ENCODE results near the gene LGALS7B. TPM values are rescaled to one million over a fixed set of nuclear protein-coding genes. Genes with fewer than 3 reads are reported as not detected.

Gene LGALS7B
- total and polyA plus RNA-seq, 2 donors (not counting 1 experiment from before 2014, with no cell fraction given): not detected

GRCh38 chr19:38834104-38834490, 45.1 kb downstream of the LGALS7B start:
- H3K27ac ChIP-seq (ENCODE audit: low read length in 2 of 2): no peak overlapping the region
- H3K36me3 ChIP-seq (replicated peaks in 1 of 2; ENCODE audit: control extremely low read depth in 1 of 2, control insufficient read depth in 1 of 2, extremely low read depth in 1 of 2, insufficient read depth in 2 of 2, low read length in 1 of 2): peaks cover 11 to 39% of the 10 kb centered on the region in 2 experiments
- peaks cover 10 to 18% of the 10 kb centered on the region in 2 donors for H3K4me1 ChIP-seq (ENCODE audit: control insufficient read depth in 2 of 2, insufficient read depth in 2 of 2, low read length in 2 of 2)
- TF ChIP-seq CTCF (IDR thresholded peaks at IDR 0.05) (no peak), EZH2 (IDR thresholded peaks at IDR 0.05; ENCODE audit: borderline replicate concordance, insufficient read depth, low read depth, low read length, poor library complexity, severe bottlenecking) (no peak)
- ATAC-seq (ENCODE audit: low read depth) (no peak), DNase-seq (no peak)
- no peaks in the 10 kb centered on the region for H3K27me3 ChIP-seq (replicated peaks in 1 of 4; ENCODE audit: control extremely low read depth in 1 of 4, control insufficient read depth in 3 of 4, insufficient read depth in 4 of 4, low read length in 3 of 4)
- no peak overlapping the region for H3K27ac Mint-ChIP-seq
- no CpG with 5 or more reads among the region's 4 CpGs for WGBS (ENCODE audit: insufficient coverage)
- H3K79me2 ChIP-seq (ENCODE audit: control insufficient read depth, insufficient read depth, low read length): peaks cover 38% of the 10 kb centered on the region
- no peak overlapping the region for H3K4me2 ChIP-seq (replicated peaks; ENCODE audit: low read depth, low read length, poor library complexity, severe bottlenecking)
- peaks cover 27% of the 10 kb centered on the region for H4K20me1 ChIP-seq (ENCODE audit: control insufficient read depth, insufficient read depth, low read length, poor library complexity, severe bottlenecking)
- no peaks in the 10 kb centered on the region for H3K27me3 Mint-ChIP-seq
- H3K9me3 Mint-ChIP-seq (ENCODE audit: insufficient read depth): no peaks in the 10 kb centered on the region
- peaks cover 23% of the 10 kb centered on the region for H3K4me1 Mint-ChIP-seq
- CTCF ChIA-PET: interaction anchor here (1.1 to 2.8 kb wide), 3 partner anchors 34 to 53 kb away, joined by 3 to 11 read pairs (median 7); no protein-coding TSS in a partner anchor
- POLR2A ChIA-PET: interaction anchor here (1.0 kb wide), 1 partner anchor 30 kb away, joined by 3 read pairs; no protein-coding TSS in a partner anchor
- no peak overlapping the region for H2AFZ ChIP-seq (ENCODE audit: insufficient read depth, low read depth, low read length, poor library complexity, severe bottlenecking)
- H3K4me3 ChIP-seq (ENCODE audit: control extremely low read depth in 1 of 5, extremely low read depth in 1 of 5, insufficient read depth in 1 of 5, low read depth in 2 of 5, low read length in 4 of 5): no peak overlapping the region
- no peak overlapping the region for H3K4me3 Mint-ChIP-seq
- intact Hi-C loops (cut with micrococcal nuclease): loop anchor here (5.0 kb wide), 1 partner anchor 102 kb away; no protein-coding TSS in a partner anchor
- H3K9ac ChIP-seq (ENCODE audit: low read length): no peak overlapping the region
- H3K9me3 ChIP-seq (ENCODE audit: control extremely low read depth in 1 of 3, control insufficient read depth in 2 of 3, insufficient read depth in 1 of 3, low read length in 2 of 3): no peaks in the 10 kb centered on the region

DNA sequence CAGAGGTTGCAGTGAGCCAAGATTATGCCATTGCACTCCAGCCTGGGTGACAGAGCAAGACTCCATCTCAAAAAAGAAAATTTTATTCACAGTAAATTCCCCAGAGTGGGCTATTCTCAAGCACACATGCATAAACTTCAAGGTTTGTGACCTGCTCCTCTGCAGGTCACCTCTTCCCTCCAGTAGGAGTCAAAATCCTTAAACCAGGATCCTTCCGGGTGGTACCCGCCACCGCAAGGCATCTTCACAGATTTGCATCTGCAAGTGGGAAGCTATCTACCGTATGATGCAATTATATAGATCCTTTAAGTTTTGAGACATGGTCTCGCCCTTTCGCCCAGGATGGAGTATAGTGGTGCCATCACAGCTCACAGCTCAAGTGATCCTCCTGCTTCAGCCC, 45.6 kb downstream of the LGALS7B start:
- H3K36me3 ChIP-seq (replicated peaks in 1 of 2; ENCODE audit: control extremely low read depth in 1 of 2, control insufficient read depth in 1 of 2, extremely low read depth in 1 of 2, insufficient read depth in 2 of 2, low read length in 1 of 2): peaks cover 11 to 44% of the 10 kb centered on the region in 2 experiments
- intact Hi-C loops (cut with micrococcal nuclease): loop anchor here (5.0 kb wide), 1 partner anchor 102 kb away; no protein-coding TSS in a partner anchor
- WGBS (ENCODE audit: insufficient coverage): 92% methylated on average over 6 of the region's 6 CpGs

More for the DNA sequence above, 45.6 kb downstream of the LGALS7B start:
- Mint-ChIP-seq H3K27me3 (no peaks in the 10 kb centered on the region), H3K9me3 (ENCODE audit: insufficient read depth) (no peaks in the 10 kb centered on the region), H3K27ac (peak overlapping the region; percentile 26), H3K4me1 (peaks cover 23% of the 10 kb centered on the region), H3K4me3 (no peak overlapping the region)
- Histone ChIP-seq H3K79me2 (ENCODE audit: control insufficient read depth, insufficient read depth, low read length) (peaks cover 37% of the 10 kb centered on the region), H3K9me3 (ENCODE audit: control extremely low read depth in 1 of 3, control insufficient read depth in 2 of 3, insufficient read depth in 1 of 3, low read length in 2 of 3) (no peaks in the 10 kb centered on the region), H2AFZ (ENCODE audit: insufficient read depth, low read depth, low read length, poor library complexity, severe bottlenecking) (no peak overlapping the region), H3K9ac (ENCODE audit: low read length) (no peak overlapping the region), H3K27me3 (replicated peaks in 1 of 4; ENCODE audit: control extremely low read depth in 1 of 4, control insufficient read depth in 3 of 4, insufficient read depth in 4 of 4, low read length in 3 of 4) (no peaks in the 10 kb centered on the region), H3K27ac (ENCODE audit: low read length in 2 of 2) (no peak overlapping the region), H4K20me1 (ENCODE audit: control insufficient read depth, insufficient read depth, low read length, poor library complexity, severe bottlenecking) (peaks cover 32% of the 10 kb centered on the region), H3K4me2 (replicated peaks; ENCODE audit: low read depth, low read length, poor library complexity, severe bottlenecking) (no peak overlapping the region), H3K4me1 (ENCODE audit: control insufficient read depth in 2 of 2, insufficient read depth in 2 of 2, low read length in 2 of 2) (peaks cover 10 to 18% of the 10 kb centered on the region in 2 donors), H3K4me3 (ENCODE audit: control extremely low read depth in 1 of 5, extremely low read depth in 1 of 5, insufficient read depth in 1 of 5, low read depth in 2 of 5, low read length in 4 of 5) (no peak overlapping the region)
- ATAC-seq (ENCODE audit: low read depth) (no peak), DNase-seq (no peak)
- POLR2A ChIA-PET: no interaction called here
- CTCF ChIA-PET: interaction anchor here (0.5 to 2.8 kb wide), 3 partner anchors 10 to 53 kb away, joined by 3 to 11 read pairs (median 7); no protein-coding TSS in a partner anchor
- no peak for TF ChIP-seq EZH2 (IDR thresholded peaks at IDR 0.05; ENCODE audit: borderline replicate concordance, insufficient read depth, low read depth, low read length, poor library complexity, severe bottlenecking)
- no peak for TF ChIP-seq CTCF (IDR thresholded peaks at IDR 0.05)

Data from B cell (primary cell).